Measurements from ENCODE around the gene UBP1.

GRCh38 chr3:33402936-33403335, 37.3 kb downstream of the UBP1 start:
- TF ChIP-seq, protein P1, sequence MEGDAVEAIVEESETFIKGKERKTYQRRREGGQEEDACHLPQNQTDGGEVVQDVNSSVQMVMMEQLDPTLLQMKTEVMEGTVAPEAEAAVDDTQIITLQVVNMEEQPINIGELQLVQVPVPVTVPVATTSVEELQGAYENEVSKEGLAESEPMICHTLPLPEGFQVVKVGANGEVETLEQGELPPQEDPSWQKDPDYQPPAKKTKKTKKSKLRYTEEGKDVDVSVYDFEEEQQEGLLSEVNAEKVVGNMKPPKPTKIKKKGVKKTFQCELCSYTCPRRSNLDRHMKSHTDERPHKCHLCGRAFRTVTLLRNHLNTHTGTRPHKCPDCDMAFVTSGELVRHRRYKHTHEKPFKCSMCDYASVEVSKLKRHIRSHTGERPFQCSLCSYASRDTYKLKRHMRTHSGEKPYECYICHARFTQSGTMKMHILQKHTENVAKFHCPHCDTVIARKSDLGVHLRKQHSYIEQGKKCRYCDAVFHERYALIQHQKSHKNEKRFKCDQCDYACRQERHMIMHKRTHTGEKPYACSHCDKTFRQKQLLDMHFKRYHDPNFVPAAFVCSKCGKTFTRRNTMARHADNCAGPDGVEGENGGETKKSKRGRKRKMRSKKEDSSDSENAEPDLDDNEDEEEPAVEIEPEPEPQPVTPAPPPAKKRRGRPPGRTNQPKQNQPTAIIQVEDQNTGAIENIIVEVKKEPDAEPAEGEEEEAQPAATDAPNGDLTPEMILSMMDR (IDR thresholded peaks at IDR 0.05): no peak
- no peak for TF ChIP-seq POLR2A (IDR thresholded peaks at IDR 0.05)
- TF ChIP-seq POLR2AphosphoS5 (IDR thresholded peaks at IDR 0.05): no peak
- no peak for TF ChIP-seq EP300 (IDR thresholded peaks at IDR 0.05; ENCODE audit: low read depth)

Data from transverse colon (tissue), 4 donors.